Lower leg skin (tissue), 4 donors: ENCODE measurements around the gene DNAH10. TPM values are rescaled to one million over a fixed set of nuclear protein-coding genes. Genes with fewer than 3 reads are reported as not detected.

Experiments used
- DNase-seq, 2 donors: peaks; one replicate each; pipeline ENCODE4 v3.0.0-alpha.2; 2019; ENCODE audit warnings: low spot score in 2 of 2
- H3K4me3 ChIP-seq: fragments of 200-600 bp; sonication (generic); 2 replicates; pipeline ENCODE4 v1.5.1; 2017; ENCODE audit warnings: mild to moderate bottlenecking, low read depth; ENCODE audit not compliant: poor library complexity, severe bottlenecking
- POLR2A ChIP-seq, 2 donors: fragments of 450-650 bp; IDR thresholded peaks; one replicate each; pipeline ENCODE4 v1.6.1; 2016 to 2017; ENCODE audit warnings: antibody characterized with exemption in 2 of 2, mild to moderate bottlenecking in 1 of 2, moderate library complexity in 1 of 2
- WGBS, 2 donors: methylation state at CpG; one replicate each; pipeline ENCODE4 v1.1.5; 2018; 5-methylcytosine and 5-hydroxymethylcytosine counted together
- intact Hi-C: fragments of 100-400 bp; cut with DNase I; formaldehyde crosslinking; loops from one replicate; pipeline ENCODE4 v1.15.0; 2023; ENCODE audit warnings: low total_unique reads
- total RNA-seq, 4 donors: library from RNA; depleted of rRNA; stranded (reverse); fragments of >200 nt; gene quantifications; one replicate each; pipeline ENCODE4 v1.1.0, GENCODE V29; 2016
- TF ChIP-seq, protein P1 (sequence below), 3 donors: fragments of 450-650 bp; IDR thresholded peaks; one replicate each; pipeline ENCODE4 v1.5.1; 2016; ENCODE audit warnings: antibody characterized with exemption in 3 of 3, mild to moderate bottlenecking in 3 of 3, moderate library complexity in 2 of 3

Gene DNAH10
- total RNA-seq, 4 donors from 2014 or later = 0.02 to 0.27 (median 0.06) TPM; not detected in 1

DNA sequence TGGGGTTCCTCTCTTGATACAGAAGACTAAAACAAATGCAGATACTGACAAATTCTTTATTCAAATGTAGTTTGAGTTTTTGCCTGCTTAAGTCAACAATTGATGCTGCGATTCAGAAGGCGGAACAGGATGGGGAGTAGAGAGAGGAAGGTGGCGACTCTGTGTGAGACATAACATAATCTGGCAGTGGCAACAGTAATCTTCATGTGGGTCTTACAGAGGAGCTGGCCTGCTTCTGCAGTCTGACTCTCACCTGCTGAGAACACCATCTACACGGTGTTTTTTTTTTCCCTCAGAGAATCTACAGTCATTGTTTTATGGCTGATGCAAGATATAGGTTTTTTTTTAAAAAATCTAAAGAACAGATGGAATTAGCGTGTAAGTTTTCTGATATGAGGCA, 200.4 kb downstream of the DNAH10 start:
- intact Hi-C loops = no loop called here
- WGBS, 2 donors = 89% methylated on average over 5 of the region's 5 CpGs
- TF ChIP-seq, protein P1, sequence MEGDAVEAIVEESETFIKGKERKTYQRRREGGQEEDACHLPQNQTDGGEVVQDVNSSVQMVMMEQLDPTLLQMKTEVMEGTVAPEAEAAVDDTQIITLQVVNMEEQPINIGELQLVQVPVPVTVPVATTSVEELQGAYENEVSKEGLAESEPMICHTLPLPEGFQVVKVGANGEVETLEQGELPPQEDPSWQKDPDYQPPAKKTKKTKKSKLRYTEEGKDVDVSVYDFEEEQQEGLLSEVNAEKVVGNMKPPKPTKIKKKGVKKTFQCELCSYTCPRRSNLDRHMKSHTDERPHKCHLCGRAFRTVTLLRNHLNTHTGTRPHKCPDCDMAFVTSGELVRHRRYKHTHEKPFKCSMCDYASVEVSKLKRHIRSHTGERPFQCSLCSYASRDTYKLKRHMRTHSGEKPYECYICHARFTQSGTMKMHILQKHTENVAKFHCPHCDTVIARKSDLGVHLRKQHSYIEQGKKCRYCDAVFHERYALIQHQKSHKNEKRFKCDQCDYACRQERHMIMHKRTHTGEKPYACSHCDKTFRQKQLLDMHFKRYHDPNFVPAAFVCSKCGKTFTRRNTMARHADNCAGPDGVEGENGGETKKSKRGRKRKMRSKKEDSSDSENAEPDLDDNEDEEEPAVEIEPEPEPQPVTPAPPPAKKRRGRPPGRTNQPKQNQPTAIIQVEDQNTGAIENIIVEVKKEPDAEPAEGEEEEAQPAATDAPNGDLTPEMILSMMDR (IDR thresholded peaks at IDR 0.05) = no peak
- TF ChIP-seq POLR2A (IDR thresholded peaks at IDR 0.05) = no peak
- no peak for DNase-seq
- H3K4me3 ChIP-seq = no peak overlapping the region

DNA sequence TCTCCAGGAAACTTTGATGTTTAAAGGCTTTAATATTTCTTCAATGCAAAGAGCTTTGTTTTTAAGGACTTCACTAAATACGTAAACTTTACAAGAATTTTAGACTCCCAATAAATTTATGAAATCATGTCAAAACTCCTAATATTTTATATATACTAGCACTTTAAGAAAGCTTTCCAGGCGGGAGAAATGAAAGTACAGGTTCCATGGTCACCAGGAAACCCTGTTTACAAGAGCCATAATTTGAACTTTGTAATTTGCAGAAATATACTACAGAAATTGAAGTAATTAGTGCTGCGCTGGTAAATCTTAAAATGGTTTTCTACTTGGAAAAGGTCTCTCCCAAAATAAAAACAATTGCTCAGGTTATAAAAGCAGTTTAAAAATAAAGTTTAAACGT, 201.7 kb downstream of the DNAH10 start:
- intact Hi-C loops = no loop called here
- no peak overlapping the region for H3K4me3 ChIP-seq
- DNase-seq = no peak
- TF ChIP-seq, protein P1 (IDR thresholded peaks at IDR 0.05) = no peak
- TF ChIP-seq POLR2A (IDR thresholded peaks at IDR 0.05) = no peak
- 94 to 96% methylated on average over 4 of the region's 4 CpGs for WGBS, 2 donors

DNA sequence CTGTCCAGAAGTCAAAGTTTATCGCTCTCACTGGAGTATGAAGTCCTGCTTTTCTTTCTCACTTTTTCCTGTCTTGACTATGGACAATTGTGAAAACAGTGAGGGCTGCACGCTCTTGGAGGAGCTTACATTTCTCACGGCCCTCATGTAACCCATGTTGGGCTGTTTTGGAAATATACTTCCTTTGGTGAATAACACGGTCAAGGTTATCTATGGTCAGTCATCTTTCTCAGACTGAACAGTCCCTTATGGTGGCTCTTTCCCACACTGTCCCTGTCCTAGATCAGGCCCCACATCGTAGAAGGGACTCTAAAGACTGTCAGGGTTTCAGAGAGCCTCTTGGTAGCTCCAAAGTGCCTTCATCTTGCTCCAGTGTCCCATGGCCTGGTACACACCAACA, 203.3 kb downstream of the DNAH10 start:
- DNase-seq = no peak

DNA sequence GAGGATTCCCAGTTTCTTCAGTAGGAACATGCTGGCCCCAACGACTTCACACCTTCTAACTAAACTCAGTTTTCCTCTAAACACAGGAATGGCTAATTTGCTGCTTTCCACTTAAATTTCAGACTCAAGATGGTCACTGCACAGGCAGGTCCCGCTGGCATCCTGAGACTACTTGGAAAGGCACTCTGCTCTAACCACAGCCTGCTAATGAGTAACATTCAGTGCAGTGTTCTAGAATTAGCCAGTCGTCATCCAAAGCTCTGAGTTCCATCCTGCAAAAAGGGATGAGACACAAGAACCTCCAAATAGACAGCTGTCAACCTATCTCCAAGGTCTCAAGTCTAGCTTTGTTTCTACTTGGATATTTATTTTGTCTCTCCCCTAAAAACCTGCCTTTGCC, 204.5 kb downstream of the DNAH10 start:
- intact Hi-C loops = no loop called here
- TF ChIP-seq, protein P1 (IDR thresholded peaks at IDR 0.05) = no peak
- no peak for TF ChIP-seq POLR2A (IDR thresholded peaks at IDR 0.05)
- 73 to 84% methylated on average over 3 of the region's 3 CpGs for WGBS, 2 donors
- DNase-seq = no peak
- no peak overlapping the region for H3K4me3 ChIP-seq

More for the DNA sequence above, 203.3 kb downstream of the DNAH10 start:
- H3K4me3 ChIP-seq = no peak overlapping the region
- intact Hi-C loops = no loop called here
- 71 to 73% methylated on average over 5 of the region's 5 CpGs for WGBS, 2 donors
- TF ChIP-seq POLR2A (IDR thresholded peaks at IDR 0.05) = no peak
- TF ChIP-seq, protein P1 (IDR thresholded peaks at IDR 0.05) = no peak

DNA sequence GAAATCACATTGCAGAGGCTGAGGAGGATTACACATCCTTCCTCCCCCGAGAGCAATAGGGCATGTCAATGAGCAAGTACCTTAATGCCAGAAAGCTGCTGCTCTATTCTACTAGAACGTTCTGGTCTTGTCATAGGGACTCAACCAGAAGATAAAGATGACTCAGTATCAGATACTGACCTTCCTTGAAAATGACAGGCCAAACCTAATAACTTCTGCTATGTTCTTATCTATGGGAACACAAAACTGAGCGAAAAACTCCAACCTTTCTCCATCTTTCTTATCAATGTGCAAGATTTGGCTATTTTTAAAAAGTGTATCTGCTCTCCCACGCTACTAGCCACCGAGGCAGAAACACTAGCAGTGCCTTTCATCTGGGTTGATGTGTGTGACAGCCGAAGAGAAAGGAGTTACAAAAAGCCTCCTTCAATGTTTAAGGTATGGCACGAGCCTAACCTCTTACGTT, 205.1 kb downstream of the DNAH10 start:
- intact Hi-C loops = no loop called here
- no peak overlapping the region for H3K4me3 ChIP-seq
- DNase-seq = no peak
- no peak for TF ChIP-seq POLR2A (IDR thresholded peaks at IDR 0.05)
- TF ChIP-seq, protein P1 (IDR thresholded peaks at IDR 0.05) = no peak
- WGBS, 2 donors = 86 to 88% methylated on average over 8 of the region's 8 CpGs

DNA sequence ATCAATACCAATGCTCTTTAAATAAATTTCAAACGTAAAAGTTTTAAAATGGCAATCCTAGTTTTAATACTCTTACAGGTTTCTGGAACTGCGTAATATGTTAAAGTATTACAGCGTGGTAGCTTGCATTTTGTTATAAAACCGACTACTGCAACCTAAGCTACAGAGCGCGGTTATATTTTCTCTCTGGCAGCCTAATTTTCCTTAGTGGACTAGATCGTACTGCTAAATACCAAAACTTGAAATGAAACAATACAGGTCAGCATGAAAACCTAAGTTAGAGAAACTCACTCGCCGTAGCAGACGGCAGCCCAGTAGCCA, 209.3 kb downstream of the DNAH10 start:
- WGBS, 2 donors = 23 to 29% methylated on average over 10 of the region's 10 CpGs
- TF ChIP-seq, protein P1 (IDR thresholded peaks at IDR 0.05) = no peak

More for the DNA sequence above, 209.3 kb downstream of the DNAH10 start:
- DNase-seq = no peak
- H3K4me3 ChIP-seq = peak overlapping the region; percentile 50
- intact Hi-C loops = no loop called here
